HG03565 (cell line): ENCODE data around the gene TMPRSS11A.
A peak's percentile ranks its signal among the peaks of the same experiment; 100 is the strongest.

Source experiments
- ATAC-seq: cut with Tn5 transposase; IDR thresholded peaks from one replicate; pipeline ENCODE4 v1.9.1; 2021; ENCODE audit warnings: mild to moderate bottlenecking, moderate library complexity; ENCODE audit not compliant: unreplicated experiment

TMPRSS11A gene

GRCh38 chr4:67915400-67915966, 47.8 kb downstream of the TMPRSS11A start:
- no peak for ATAC-seq

- no peak for ATAC-seq
These were observed 51.2 kb downstream of the TMPRSS11A start for GRCh38 chr4:67912080-67912479.

- no peak for ATAC-seq
These were observed 51.7 kb downstream of the TMPRSS11A start for GRCh38 chr4:67911638-67912037.

- no peak for ATAC-seq
These were observed 52.2 kb downstream of the TMPRSS11A start for GRCh38 chr4:67911141-67911540.

- no peak for ATAC-seq
These were observed 52.7 kb downstream of the TMPRSS11A start for GRCh38 chr4:67910585-67910905.

GRCh38 chr4:67909905-67910584, 53.2 kb downstream of the TMPRSS11A start:
- ATAC-seq: peak; percentile 63

- ATAC-seq: no peak
These were observed 55.6 kb downstream of the TMPRSS11A start for GRCh38 chr4:67907650-67908049.

GRCh38 chr4:67899096-67899495, 64.2 kb downstream of the TMPRSS11A start:
- ATAC-seq: no peak

- no peak for ATAC-seq
These were observed 65.6 kb downstream of the TMPRSS11A start for GRCh38 chr4:67897686-67898085.

GRCh38 chr4:67896421-67897065, 66.8 kb downstream of the TMPRSS11A start:
- no peak for ATAC-seq

GRCh38 chr4:67894659-67895058, 68.6 kb downstream of the TMPRSS11A start:
- ATAC-seq: no peak

GRCh38 chr4:67892905-67893304, 70.4 kb downstream of the TMPRSS11A start:
- ATAC-seq: no peak

GRCh38 chr4:67892253-67892652, 71.0 kb downstream of the TMPRSS11A start:
- no peak for ATAC-seq

GRCh38 chr4:67891645-67892044, 71.6 kb downstream of the TMPRSS11A start:
- no peak for ATAC-seq

GRCh38 chr4:67886281-67886680, 77.0 kb downstream of the TMPRSS11A start:
- no peak for ATAC-seq

GRCh38 chr4:67885762-67886161, 77.5 kb downstream of the TMPRSS11A start:
- ATAC-seq: no peak

GRCh38 chr4:67884701-67885100, 78.6 kb downstream of the TMPRSS11A start:
- ATAC-seq: no peak

GRCh38 chr4:67883902-67884301, 79.4 kb downstream of the TMPRSS11A start, which contains the start of gene TMPRSS11D:
TMPRSS11D (minus strand) TSS chr4:67884002; CDS start chr4:67883933, 69 bp downstream.
- ATAC-seq: no peak

- no peak for ATAC-seq
These were observed 79.8 kb downstream of the TMPRSS11A start for GRCh38 chr4:67883458-67883857.

GRCh38 chr4:67880866-67881610, 82.3 kb downstream of the TMPRSS11A start:
- no peak for ATAC-seq

GRCh38 chr4:67879486-67879885, 83.8 kb downstream of the TMPRSS11A start:
- ATAC-seq: no peak

GRCh38 chr4:67877086-67877485, 86.2 kb downstream of the TMPRSS11A start:
- no peak for ATAC-seq
